Measurements from ENCODE around the gene KRT1.
"Not testable (repeated sequence)": the region's sequence is repeated elsewhere in the genome, so short reads cannot be mapped to it uniquely, and the experiment has no call there.

Gene KRT1

GRCh38 chr12:52681526-52682380 is 1.5 kb upstream of the KRT1 start:
- DNase-seq, result no peak

- no peak for DNase-seq
Observed at GRCh38 chr12:52679875-52680274, 332 bp downstream of the KRT1 start.

GRCh38 chr12:52677671-52678070 is 2.5 kb downstream of the KRT1 start:
- DNase-seq, result no peak

GRCh38 chr12:52677126-52677525 is 3.1 kb downstream of the KRT1 start:
- no peak for DNase-seq

DNA sequence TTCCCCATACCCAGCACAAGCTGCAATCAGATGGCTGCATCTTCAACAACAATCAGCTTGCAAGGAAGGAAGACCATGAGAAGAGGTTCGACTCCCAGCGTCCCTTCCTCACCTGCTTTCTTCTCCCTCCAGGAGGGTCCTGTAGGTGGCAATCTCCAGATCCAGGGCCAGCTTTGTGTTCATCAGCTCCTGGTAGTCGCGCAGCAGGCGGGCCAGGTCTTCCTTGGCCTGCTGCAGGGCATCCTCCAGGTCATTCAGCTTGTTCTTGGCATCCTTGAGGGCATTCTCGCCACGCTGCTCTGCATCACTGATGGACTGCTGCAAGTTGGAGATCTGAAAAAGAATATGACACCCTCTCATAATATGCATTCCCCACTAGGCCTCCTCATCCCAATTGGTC is 4.0 kb downstream of the KRT1 start:
- no peak for DNase-seq

DNA sequence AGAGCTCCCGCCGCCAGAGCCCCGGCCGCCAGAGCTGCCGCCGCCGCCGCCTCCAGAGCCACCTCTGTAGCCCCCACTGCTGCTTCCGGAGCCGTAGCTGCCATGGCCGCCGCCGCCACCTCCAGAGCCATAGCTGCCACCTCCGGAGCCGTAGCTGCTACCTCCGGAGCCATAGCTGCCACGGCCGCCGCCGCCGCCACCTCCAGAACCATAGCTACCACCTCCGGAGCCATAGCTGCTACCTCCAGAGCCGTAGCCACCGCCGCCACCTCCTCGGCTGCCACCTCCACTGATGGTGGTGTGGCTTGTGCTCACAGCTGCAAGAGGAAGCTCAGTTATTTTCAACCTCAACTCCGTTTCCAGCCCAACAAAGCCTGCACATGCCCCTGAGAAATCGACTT is 4.9 kb downstream of the KRT1 start:
- no peak for DNase-seq

DNA sequence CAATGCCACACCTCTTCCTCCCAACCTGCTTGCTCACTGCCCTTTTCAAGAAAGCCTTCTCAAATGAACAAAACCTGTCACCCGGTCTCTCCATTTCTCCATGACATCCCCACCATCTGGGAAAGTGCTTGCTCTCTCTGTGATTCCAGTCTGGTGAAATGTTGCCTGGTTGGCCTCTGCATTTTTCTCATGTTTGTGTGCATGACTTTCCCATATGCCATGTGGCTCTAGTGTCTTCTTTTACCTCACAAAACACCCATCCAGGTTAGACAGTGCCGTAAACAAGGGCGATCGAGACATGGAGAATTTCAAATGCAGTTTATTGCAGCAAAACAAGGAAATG is 5.8 kb downstream of the KRT1 start:
- no peak for DNase-seq

DNA sequence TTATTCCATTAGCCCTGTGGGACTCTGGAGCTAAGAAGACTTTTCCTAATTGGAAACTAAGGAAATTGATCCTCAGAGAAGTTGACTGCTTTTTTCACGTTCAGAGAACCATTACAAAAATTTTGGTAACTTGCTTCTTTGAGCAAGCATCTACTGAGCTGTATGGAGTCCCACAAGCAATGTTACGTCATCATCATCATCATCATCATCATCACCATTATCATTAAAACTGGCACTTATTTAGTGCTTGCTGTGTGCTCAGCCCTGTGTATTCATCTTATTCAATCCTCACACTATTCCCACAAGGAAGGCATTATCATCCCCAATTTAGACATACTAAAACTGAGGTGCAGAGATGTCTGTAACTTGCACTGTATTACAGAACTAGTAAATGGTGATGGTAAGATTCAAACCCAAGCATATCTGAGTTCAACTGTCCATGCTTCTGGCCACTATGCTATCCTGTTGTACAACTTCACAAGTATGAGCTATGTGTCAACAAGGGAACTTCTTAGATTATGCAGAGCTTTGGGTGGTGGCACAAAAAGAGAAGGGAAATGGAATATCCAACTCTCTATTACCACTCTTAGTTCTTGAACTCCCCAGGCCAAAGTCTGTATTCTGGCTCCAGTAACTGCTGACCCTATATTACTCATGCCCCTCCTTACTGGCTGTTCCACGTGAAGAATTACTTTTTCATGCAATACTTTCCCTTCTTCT is 6.3 kb downstream of the KRT1 start:
- no peak for DNase-seq

DNA sequence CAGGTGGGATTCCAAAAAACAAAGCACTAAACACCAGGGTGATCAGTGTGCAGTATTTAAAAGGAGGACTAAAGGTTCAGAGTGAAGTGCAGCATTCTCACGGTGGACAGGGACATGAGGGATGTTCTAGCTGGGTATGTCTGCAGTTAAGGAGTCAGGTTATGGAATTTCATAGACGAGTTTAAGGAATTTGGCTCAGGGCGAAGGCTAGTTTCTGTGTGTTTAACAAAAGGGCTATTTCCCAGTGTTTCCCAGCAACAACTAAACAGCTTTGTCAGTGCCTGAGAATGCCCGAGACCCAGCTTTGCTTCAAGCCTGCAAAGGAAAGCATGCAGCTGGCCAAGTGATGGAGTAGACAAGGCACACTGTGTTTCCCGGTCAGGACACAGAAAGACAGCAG is 7.0 kb downstream of the KRT1 start:
- DNase-seq, result no peak

- no peak for DNase-seq
Observed at GRCh38 chr12:52672321-52672933, 7.8 kb downstream of the KRT1 start.

DNA sequence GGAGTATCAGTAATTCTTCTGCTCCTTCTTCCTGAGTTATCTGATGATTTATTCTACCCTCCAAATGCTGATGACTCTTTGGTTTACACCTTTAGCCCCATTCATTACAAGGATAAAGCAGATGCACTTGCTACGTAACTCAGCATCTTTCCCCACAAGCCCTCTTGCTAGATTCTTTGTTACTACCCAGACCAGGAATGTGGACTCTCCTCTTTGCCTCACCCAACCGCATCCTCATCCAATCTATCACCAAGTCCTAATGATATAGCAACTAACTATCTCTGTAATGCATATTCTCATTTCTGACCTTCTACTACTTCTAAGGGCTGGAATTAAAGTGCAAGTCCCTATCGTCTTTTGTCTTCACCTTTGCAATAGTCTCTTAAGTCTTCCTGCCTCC is 9.2 kb downstream of the KRT1 start:
- no peak for DNase-seq

- DNase-seq, result no peak
Observed at GRCh38 chr12:52670506-52670905, 9.7 kb downstream of the KRT1 start.

- not testable (repeated sequence) for DNase-seq
Observed at GRCh38 chr12:52669941-52670340, 10.3 kb downstream of the KRT1 start.

DNA sequence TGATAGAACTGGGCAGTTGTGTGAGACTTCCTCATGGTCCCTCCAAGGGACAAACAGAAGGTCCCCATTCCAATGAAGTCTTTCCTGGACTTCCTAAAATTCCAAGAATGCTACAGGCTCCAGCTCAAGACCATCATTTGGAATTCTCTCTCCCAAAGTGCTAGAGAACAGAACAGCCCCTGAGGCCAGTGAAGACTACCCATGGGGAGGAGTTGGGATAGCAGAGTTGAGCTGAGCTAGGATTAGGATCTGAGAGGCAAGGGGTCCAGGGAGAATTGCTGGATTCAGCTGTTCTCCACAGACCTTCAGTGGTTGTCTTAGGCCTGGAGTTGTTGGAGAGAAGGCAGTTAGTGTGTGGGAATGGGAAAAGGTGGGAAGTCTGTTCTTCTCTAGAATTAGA is 10.8 kb downstream of the KRT1 start:
- DNase-seq, result no peak

- no peak for DNase-seq
Observed at GRCh38 chr12:52667931-52668330, 12.3 kb downstream of the KRT1 start.

DNA sequence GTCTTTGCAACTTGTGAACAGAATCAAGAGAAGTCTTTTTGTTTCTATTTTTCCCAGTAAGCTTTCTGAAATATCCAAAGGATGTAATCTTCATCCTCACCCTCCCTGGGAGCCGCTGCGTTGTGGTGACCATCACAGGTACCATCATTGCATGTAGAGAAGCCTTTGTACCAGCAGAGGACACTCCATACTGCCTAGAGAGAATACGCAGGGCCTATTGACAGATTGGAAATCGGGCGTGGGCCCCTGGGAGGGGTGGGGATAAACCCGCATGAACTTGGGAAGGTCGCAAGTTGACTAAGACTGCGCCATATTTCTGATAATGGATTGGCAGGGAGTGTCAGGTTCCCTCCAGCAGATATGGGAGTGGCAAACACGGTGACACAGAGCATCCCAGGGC is 12.7 kb downstream of the KRT1 start:
- peak in 1 of 2 experiments; percentile 29 for DNase-seq

DNA sequence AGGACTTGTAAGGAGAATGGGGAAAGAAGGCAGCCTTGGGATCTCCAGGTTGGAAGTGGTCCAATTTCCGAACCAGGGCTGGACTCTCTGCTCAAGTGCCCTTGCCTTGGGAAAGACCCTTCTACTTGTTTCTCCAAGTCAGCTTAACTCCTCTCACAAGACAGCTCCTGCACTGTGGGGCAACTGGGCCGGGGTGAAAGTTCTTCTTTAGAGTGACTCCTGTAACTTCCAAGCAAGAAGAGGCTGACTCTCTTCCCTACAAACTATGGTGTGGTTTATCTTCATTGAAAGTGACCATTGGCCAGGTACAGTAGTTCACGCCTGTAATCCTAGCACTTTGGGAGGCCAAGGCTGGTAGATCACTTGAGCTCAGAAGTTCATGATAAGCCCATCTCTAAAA is 13.7 kb downstream of the KRT1 start:
- DNase-seq, result no peak

DNA sequence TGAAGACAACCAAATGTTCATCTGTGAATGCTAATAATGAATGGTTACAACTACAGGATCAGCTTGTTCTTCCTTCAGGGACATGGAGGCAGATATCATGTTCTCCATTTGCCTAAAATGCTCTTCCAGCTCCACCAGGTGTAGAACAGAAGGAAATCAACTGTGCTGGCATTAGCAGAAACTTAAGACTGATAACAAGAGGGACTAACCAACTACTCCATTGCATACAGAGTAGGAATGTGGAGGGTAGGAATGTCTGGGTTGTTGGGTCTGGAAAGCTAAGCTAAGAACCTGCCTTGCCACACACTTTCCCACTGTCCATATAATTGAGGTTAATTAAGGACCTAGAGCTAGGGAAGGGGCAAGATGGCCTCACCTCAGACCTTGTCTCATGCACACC is 16.8 kb downstream of the KRT1 start:
- no peak for DNase-seq

- no peak for DNase-seq
Observed at GRCh38 chr12:52662918-52663229, 17.3 kb downstream of the KRT1 start.

DNA sequence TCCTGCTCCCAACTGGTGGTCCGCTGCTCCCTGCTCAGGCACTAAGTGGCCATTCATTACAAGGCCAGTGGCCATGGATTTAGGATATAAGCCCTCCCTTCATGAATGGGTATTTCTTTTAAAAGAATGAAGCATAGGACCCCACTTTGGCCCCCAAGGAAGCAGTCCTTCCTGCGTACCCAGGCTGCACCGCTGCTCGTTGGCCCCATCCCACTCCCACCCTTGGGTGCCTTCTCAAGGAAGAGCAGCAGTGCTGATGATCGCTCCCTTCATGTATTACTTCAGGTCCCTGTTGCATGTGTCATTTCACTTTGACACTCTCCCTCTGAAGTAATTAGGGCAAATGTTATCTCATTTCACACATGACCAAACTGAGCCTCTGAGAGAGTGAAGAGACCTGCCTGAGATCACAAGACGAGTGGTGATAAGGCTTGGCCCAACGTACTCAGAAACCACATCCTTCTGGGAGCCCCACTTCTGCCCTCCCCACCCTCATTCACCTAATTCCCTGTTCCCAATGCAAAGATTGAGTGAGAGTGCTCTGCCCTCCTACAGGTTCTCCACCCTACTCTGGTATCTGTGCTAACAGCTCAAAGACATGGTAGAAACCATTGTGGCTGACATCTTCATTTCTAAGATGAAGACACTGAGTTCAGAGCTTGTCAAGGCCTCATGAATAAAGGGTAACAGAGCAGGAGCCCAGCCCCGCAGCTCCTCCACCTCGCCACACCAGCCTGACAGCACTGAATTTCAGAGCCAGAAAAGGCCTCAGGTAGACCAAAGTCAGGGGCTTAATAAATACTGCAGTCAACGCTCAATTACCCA is 17.9 kb downstream of the KRT1 start:
- DNase-seq, result no peak

DNA sequence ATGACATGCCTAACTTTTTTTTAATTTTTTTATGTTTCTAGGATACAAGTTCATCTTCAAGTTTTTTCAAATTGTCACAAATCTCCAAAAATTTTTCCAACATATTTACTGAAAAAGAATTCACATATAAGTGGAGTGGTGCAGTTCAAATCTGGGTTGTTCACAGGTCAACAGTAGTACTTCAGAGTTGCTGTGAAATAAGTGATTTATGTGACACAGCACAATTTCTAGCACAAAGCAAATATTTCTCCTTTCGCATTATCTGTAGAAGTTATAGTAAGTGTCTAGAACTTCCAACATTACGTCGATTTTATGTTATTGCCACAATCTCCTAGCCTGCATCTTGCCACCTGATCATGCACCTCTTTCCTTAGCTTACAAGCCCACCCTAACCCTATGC is 18.5 kb downstream of the KRT1 start:
- no peak for DNase-seq

DNA sequence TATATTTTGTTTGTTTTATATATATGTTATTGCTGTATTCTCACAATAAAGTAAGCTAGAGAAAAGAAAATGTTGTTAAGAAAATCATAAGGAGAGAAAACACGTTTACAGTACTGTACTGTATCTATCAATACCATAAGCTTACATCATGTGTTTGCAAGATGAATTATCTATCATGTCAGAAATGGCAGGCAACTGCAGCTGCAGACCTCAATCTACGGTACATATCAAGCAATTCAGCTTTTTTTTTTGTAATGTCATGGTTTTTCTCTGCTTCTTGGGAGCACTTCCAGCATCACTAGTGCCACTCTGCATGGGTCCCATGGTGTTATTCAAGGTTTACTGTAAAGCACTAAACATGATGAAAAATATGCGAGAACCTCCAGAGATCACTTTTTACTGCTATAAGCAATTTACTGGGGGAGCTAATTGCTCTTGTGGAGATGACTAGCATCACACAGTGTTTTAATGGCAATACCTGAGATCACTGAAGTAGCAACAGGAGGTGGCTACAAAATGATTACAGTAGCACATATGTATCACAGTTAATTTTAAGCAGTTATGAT is 19.2 kb downstream of the KRT1 start:
- DNase-seq, result no peak

DNA sequence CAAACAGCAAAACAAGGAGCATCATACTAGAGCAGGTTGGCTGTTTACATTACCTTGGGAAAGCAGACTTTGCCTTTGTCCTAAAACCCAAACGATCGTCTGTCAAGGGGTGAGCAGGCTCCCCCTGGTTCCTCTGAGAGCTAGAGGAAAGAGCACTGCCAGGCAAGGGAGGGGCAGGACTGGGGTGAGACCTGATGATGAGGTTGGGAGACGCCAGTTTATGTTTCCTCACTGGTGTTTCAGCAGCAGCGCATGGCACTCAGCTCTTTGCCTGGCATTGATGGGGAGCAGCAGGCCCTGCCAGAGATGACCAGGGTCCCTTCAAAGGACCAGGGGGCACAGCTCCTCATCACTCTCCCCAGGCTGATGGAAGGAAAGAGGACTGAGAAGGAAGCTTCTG is 20.3 kb downstream of the KRT1 start:
- no peak for DNase-seq

All from NCI-H524 (cell line).